Mammary epithelial cell (primary cell): ENCODE measurements around the gene BRINP3.

Source experiments
- EZH2 ChIP-seq: IDR thresholded peaks from 2 replicates; pipeline ENCODE4 v1.6.1; 2012; ENCODE audit warnings: low read length, inconsistent platforms, borderline replicate concordance
- TF ChIP-seq, protein P1 (sequence below), 2 donors: IDR thresholded peaks in 1 of 2; conservative IDR thresholded peaks in 1 of 2; 2 replicates each; pipeline ENCODE4 v1.5.1; 2011 to 2012; ENCODE audit warnings: inconsistent platforms in 2 of 2, low read length in 2 of 2, mild to moderate bottlenecking in 2 of 2, control low read depth in 1 of 2, low read depth in 1 of 2; ENCODE audit not compliant: insufficient read depth in 1 of 2; ENCODE audit errors: extremely low read depth in 1 of 2

DNA sequence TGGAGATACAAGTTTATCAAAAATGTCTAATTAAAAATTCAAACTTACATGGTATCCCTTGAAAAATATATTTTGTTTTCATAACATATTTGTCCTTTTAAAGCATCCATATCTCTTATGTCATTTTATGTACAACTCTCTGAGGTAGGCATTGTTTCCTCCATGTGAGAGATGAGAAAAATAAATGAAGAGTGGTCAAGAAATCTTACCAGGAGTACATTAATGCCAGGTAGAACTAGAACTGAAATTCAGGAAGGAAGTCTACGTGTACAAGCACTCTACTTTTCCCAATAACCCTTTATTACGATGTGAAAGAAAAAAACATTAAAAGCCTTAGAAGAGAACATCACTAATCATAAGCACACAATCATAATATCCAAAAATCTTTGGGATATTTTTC, 5.6 kb downstream of the BRINP3 start:
- TF ChIP-seq, protein P1, sequence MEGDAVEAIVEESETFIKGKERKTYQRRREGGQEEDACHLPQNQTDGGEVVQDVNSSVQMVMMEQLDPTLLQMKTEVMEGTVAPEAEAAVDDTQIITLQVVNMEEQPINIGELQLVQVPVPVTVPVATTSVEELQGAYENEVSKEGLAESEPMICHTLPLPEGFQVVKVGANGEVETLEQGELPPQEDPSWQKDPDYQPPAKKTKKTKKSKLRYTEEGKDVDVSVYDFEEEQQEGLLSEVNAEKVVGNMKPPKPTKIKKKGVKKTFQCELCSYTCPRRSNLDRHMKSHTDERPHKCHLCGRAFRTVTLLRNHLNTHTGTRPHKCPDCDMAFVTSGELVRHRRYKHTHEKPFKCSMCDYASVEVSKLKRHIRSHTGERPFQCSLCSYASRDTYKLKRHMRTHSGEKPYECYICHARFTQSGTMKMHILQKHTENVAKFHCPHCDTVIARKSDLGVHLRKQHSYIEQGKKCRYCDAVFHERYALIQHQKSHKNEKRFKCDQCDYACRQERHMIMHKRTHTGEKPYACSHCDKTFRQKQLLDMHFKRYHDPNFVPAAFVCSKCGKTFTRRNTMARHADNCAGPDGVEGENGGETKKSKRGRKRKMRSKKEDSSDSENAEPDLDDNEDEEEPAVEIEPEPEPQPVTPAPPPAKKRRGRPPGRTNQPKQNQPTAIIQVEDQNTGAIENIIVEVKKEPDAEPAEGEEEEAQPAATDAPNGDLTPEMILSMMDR (conservative IDR thresholded peaks at IDR 0.05 in 1 of 2, IDR thresholded peaks at IDR 0.05 in 1 of 2; ENCODE audit: extremely low read depth in 1 of 2, insufficient read depth in 1 of 2, low read depth in 1 of 2, low read length in 2 of 2), result no peak
- no peak for TF ChIP-seq EZH2
